ENCODE measurements around the gene BRPF1. TPM values are rescaled to one million over a fixed set of nuclear protein-coding genes. Genes with fewer than 3 reads are reported as not detected.
A peak's percentile ranks its signal among the peaks of the same experiment; 100 is the strongest.

The BRPF1 gene
- total RNA-seq, 1 donor from 2014 or later = 21.3 TPM

GRCh38 chr3:9698293-9698692 lies 33.2 kb upstream of the BRPF1 start:
- peaks cover 1% of the 10 kb centered on the region for H3K27me3 ChIP-seq (ENCODE audit: control insufficient read depth, insufficient read depth, low read length)
- no peak for DNase-seq (ENCODE audit: low read depth)
- no peaks in the 10 kb centered on the region for H3K36me3 ChIP-seq (ENCODE audit: control insufficient read depth, insufficient read depth, low read length)
- TF ChIP-seq CTCF (IDR thresholded peaks at IDR 0.05; ENCODE audit: insufficient read depth, low read length, poor library complexity, severe bottlenecking) = no peak
- H3K4me3 ChIP-seq (ENCODE audit: low read depth, low read length) = no peak overlapping the region

GRCh38 chr3:9700536-9700935 lies 31.0 kb upstream of the BRPF1 start:
- no peak for TF ChIP-seq CTCF (IDR thresholded peaks at IDR 0.05; ENCODE audit: insufficient read depth, low read length, poor library complexity, severe bottlenecking)
- Histone ChIP-seq H3K27me3 (ENCODE audit: control insufficient read depth, insufficient read depth, low read length) (peaks cover 22% of the 10 kb centered on the region), H3K36me3 (ENCODE audit: control insufficient read depth, insufficient read depth, low read length) (no peaks in the 10 kb centered on the region), H3K4me3 (ENCODE audit: low read depth, low read length) (no peak overlapping the region)
- DNase-seq (ENCODE audit: low read depth) = no peak

- Histone ChIP-seq H3K27me3 (ENCODE audit: control insufficient read depth, insufficient read depth, low read length) (peaks cover 27% of the 10 kb centered on the region), H3K36me3 (ENCODE audit: control insufficient read depth, insufficient read depth, low read length) (no peaks in the 10 kb centered on the region), H3K4me3 (ENCODE audit: low read depth, low read length) (no peak overlapping the region)
- DNase-seq (ENCODE audit: low read depth) = no peak
- TF ChIP-seq CTCF (IDR thresholded peaks at IDR 0.05; ENCODE audit: insufficient read depth, low read length, poor library complexity, severe bottlenecking) = no peak
These were observed 30.5 kb upstream of the BRPF1 start for GRCh38 chr3:9701006-9701405.

GRCh38 chr3:9701711-9702110 lies 29.8 kb upstream of the BRPF1 start:
- H3K4me3 ChIP-seq (ENCODE audit: low read depth, low read length) = no peak overlapping the region
- peaks cover 29% of the 10 kb centered on the region for H3K27me3 ChIP-seq (ENCODE audit: control insufficient read depth, insufficient read depth, low read length)
- no peaks in the 10 kb centered on the region for H3K36me3 ChIP-seq (ENCODE audit: control insufficient read depth, insufficient read depth, low read length)
- no peak for DNase-seq (ENCODE audit: low read depth)
- no peak for TF ChIP-seq CTCF (IDR thresholded peaks at IDR 0.05; ENCODE audit: insufficient read depth, low read length, poor library complexity, severe bottlenecking)

GRCh38 chr3:9703240-9703639 lies 28.3 kb upstream of the BRPF1 start:
- no peak for TF ChIP-seq CTCF (IDR thresholded peaks at IDR 0.05; ENCODE audit: insufficient read depth, low read length, poor library complexity, severe bottlenecking)
- DNase-seq (ENCODE audit: low read depth) = no peak
- Histone ChIP-seq H3K36me3 (ENCODE audit: control insufficient read depth, insufficient read depth, low read length) (no peaks in the 10 kb centered on the region), H3K27me3 (ENCODE audit: control insufficient read depth, insufficient read depth, low read length) (peaks cover 31% of the 10 kb centered on the region), H3K4me3 (ENCODE audit: low read depth, low read length) (no peak overlapping the region)

GRCh38 chr3:9703736-9704346 lies 27.7 kb upstream of the BRPF1 start, which contains the start of gene CPNE9:
TSS of gene CPNE9 (plus strand) at chr3:9703833. CDS start at chr3:9703997, 164 bp downstream.
- no peaks in the 10 kb centered on the region for H3K36me3 ChIP-seq (ENCODE audit: control insufficient read depth, insufficient read depth, low read length)
- DNase-seq (ENCODE audit: low read depth) = no peak
- H3K27me3 ChIP-seq (ENCODE audit: control insufficient read depth, insufficient read depth, low read length) = peaks cover 31% of the 10 kb centered on the region
- H3K4me3 ChIP-seq (ENCODE audit: low read depth, low read length) = peak within 1 kb of the TSS; percentile 9
- no peak for TF ChIP-seq CTCF (IDR thresholded peaks at IDR 0.05; ENCODE audit: insufficient read depth, low read length, poor library complexity, severe bottlenecking)
